SH-SY5Y (cell line): ENCODE measurements around the gene EFNB1.

Experiments
- GATA2 ChIP-seq: IDR thresholded peaks from 2 replicates; pipeline ENCODE4 v1.6.1; 2011; ENCODE audit warnings: mild to moderate bottlenecking, low read depth, low read length
- GATA3 ChIP-seq: IDR thresholded peaks from 2 replicates; pipeline ENCODE4 v1.6.1; 2011; ENCODE audit warnings: low read depth, mild to moderate bottlenecking, low read length, moderate library complexity

EFNB1 gene

DNA sequence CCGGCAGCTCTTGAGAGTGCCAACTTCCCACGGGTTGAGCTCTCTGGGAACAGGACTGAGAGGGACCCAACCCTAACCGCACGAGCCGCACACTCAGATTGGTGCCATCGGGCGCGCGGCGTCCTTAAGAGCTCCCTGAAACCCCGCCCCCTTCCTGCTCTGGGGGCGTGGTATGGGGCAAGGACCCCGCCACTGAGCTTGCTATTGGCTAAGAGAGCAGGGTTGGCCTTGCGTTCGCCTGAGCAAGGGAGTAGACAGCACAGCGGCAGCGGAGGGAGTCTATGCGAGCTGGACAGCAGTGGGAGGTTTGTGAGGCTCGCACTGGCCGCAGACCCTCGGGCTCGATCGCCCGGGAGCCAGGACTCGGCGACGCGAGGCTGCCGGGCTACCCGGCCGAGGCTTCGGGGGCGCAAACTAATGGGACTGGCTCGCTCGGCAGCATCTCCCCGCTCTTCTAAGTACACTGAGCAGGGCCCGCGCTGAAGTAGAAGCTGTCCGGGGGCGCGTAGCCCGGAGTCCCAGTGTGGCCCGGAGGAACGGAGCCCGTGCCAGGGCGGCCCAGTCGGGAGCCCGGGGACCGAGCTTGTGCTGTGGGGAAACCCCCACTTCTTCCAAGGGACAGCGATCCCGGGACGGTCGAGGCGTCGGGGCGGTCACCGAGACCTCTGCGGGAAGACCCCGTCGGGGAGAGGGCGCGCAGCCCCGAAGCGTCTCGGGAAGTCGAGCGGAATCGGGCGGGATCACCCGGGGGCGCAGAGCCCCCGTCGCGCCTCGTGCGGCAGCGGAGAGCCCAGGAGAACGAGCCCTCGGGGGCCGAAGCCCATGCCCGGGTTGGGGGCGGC lies at the start of gene EFNB1:
EFNB1 (plus strand) TSS at position 282 of the 842 bp plus-strand sequence. CDS start 756 bp downstream, outside the sequence.
- TF ChIP-seq GATA2, result no peak
- no peak for TF ChIP-seq GATA3

DNA sequence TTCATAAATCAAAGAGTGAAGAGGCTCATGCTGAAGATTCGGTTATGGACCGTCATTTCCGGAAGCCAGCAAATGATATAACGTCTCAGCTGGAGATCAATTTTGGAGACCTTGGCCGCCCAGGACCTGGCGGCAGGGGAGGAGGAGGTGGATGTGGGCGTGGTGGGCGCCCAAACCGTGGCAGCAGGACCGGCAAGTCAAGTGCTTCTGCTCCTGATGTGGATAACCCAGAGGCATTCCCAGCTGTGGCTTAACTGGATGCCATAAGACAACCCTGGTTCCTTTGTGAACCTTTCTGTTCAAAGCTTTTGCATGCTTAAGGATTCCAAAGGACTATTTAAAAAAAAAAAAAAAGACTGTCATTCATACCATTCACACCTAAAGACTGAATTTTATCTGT lies 44.0 kb upstream of the EFNB1 start:
- no peak for TF ChIP-seq GATA2
- no peak for TF ChIP-seq GATA3

DNA sequence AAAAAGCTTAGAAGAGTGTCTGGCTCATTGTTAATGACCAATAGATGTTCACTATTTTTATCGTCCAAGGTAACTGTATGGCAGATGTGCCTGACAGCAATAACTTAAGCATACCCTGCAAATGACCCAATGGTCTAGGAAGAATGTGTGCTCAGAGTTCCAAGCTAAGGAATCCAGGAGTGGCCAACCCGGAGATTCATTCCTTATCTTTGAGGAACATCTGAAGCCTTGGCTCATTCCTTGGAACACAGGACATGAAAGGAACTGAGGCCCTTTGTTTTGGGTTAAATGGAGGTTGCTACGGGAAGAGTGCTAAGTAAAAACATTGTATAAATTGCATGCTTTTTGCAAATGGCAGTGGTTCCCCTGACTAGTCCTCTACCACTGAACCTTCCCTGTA lies 38.9 kb upstream of the EFNB1 start:
- TF ChIP-seq GATA3 (no peak), GATA2 (no peak)

DNA sequence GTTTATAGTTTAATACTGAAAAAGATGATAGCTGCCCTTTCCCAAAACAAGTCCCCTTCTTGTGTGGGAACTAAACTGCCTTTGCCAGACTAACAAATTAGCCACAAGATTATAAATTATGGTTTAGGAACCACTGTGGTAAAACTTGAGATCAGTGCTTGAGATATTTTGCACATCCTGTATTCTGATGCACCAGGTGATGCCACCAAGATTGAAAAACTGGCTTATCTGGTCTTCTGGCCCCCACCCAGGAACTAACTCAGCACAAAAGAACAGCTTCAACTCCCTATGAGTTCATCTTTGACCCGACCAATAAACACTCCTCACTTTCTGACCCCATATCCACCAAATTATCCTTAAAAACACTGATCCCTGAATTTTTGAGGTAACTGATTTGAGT lies 36.7 kb upstream of the EFNB1 start:
- no peak for TF ChIP-seq GATA3
- TF ChIP-seq GATA2, result no peak

DNA sequence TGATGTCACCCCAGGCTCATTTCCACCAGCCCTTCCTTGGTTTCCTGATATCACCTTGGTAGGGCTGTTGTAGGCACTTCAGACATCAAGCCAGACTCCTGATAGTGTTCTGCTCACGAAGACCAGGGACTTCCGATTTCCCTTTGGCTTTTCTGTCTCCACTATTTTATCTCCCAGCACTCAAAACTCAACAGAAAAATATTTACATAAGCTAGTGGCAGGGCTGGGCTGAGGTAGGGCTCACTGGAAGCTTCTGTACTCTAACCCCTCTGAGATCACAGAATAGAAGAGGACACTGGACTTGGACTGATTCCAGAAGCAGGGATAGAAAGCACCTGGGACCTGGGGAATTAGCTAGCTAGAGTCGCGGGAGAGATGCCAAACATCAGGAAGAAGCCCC lies 34.4 kb upstream of the EFNB1 start:
- TF ChIP-seq GATA2 (no peak), GATA3 (no peak)

DNA sequence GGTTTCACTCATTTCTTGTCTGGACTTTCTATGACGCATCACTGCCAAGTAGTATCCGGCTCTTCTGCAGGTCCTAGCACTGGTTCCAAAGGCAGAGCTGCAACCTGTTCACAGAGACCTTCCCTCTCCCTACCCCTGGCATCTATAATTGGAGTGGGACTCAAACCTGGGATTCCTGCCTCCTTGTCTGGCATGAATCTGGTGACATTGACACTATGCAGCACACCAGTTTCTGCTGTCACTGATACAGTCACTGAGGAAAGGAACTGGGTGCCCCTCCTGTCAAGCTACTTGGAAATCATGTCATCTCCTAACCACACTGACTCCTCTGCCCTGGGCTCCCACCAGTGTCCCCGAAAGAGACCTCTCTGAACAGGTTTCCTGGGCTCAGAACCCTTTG lies 33.1 kb upstream of the EFNB1 start:
- TF ChIP-seq GATA2 (no peak), GATA3 (no peak)

DNA sequence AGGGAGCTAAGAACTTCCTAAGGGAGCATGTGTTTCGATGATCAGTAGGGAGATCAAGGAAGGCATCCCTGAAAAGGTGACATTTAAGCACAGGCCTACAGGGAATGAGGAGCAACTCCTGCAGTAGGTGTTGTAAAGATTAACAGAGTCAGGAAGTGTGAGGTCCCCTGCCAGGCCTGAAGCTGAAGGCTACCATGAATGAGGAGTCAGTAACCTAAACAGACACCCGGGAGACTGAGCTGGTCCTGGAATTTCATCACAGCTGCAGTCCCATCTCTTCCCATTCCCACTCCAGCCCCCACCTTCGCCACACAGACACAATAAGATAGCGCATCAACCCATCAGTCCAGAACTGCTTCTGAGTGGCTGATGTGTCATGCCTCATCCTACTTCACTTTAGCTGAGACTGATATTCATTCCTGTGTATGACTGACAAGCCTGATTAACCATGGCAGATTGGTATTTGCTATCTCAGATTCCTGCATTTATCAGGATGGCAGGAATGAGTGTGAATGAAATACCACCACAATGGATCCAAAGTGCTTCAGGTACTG lies 27.0 kb upstream of the EFNB1 start:
- TF ChIP-seq GATA3, result no peak
- no peak for TF ChIP-seq GATA2

DNA sequence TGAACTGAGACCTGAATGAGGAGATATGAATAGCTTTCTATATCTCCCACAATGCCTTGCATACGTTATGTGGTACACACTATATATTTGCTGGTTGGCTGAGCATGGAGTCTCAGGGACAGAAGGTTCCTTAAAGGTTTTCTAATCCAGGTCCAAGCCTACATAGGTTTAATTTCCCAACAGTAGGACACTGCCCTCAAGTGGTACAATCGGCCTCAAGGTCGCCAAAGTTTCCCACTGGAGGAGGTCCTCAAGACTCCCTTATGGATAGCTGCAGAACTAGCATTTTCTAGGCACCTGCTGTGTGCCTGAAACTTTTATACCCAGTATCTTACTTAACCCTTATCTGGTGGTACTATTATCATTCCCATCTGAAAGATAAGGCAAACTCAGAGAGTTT lies 21.0 kb upstream of the EFNB1 start:
- TF ChIP-seq GATA2 (no peak), GATA3 (no peak)

DNA sequence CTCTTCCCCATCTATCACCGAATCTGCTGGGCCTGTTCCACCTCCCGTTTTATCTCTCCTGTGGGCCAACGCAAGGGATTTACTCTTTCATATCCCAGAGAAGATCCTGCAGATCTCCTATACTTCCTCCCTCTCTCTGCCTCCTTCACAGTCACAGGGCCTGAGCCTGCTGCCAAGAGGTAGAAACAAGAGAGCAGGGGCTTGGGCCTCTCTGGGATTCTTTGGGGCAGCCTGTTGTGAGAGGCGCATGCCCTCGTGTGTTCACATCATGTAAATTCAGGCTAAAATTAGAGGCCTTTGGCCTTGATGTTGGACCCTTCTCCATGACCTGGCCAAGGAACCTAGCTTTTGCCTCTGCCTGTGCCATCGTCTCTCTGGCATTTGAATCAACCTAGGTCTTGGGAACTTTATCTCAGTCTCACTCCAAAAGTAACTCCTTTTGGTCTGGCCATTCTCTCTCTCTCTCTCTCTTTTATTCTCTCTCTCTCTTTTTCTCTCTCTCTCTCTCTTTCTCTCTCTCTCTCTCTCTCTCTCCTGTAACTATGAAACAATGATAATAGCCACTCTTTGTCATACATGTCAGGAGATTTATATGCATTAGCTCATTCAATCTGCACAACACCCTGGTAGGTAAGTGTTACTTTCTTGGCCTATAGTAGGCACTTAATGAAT lies 20.0 kb upstream of the EFNB1 start:
- no peak for TF ChIP-seq GATA2
- TF ChIP-seq GATA3, result no peak

DNA sequence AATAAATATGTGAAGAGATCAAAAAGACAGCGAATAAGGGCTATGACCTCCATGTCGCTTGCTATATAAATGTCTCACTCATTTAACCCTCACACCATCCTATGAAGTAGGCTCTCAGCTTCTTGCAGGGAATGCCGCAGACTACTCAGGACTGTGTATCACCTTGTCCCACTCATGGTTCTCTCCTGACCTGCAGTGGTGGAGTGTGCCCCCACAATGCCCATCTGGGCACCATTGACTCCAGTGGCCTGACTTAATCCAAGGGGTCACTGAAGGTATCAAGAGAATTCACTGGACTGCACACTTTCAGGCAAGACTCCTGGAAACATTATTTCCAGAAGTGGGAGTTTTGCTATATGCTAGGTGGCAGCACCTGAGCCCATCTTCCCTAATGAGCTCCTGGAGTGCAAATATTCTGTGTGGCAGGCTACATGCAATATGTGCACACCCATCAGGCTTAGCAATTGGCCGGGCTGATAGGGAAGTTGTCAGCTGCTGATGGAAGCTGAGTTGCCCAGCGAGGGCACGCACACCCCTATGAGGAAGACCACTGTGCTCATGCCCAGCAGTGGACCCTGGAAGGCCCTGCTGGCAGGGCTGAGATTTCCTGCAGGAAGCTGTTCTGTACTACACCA lies 8.2 kb upstream of the EFNB1 start:
- no peak for TF ChIP-seq GATA2

DNA sequence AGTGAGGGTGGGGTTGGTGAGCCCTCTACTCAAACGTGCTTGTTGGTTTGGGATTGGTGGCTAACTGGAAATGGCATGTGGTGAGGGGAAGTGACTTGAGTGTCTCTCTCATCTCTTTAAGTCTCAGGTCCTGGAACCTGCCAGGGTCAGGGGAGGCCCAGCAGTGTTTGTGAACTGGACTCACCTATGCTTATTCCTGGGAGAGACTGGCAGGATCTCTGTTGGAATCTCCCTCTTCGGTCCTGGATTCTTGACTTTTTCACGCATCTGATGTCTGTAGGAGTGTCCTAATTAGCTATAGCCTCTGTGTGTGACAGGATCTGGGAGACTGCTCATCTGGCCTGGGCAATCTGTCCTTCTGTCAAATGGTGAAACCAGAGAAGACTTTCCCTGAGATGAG lies 7.2 kb upstream of the EFNB1 start:
- TF ChIP-seq GATA2 (no peak), GATA3 (no peak)

DNA sequence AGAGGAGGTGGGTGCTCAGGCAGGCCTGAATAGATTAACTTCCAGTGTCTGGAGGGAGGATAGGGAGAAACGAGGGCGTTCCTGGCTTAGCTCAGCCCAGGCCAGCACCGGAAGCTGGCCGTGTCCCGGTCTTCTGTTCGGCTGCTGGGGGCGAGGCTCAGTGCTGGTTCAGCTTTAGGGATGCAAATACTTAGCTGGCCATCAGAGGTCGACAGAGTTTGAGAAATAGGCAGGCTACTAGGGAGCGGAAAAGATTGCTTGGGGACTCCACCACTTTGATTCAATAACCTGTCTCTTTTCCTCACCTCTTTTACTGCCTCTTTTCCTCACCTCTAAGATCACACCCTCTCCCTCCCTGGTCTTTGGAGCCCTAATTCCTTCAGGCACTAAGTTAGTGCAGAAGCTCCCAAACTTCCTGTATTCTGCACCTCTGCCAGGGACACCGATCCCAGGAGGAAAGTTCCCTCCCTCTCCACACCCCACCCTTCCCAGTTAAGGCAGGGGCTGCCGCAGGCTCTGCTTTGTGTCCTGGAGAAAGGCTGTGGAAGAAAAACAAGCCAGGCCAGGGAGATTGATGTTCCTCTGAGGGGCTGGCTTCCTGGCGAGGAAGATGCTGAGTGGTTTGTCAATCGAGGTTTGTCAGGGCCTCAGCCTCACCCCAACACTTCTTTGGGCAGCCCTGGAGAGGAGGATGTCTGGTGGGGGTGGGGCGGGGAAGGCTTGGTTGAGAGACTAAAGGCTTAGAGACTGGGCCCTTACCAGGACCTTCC lies 6.0 kb upstream of the EFNB1 start:
- TF ChIP-seq GATA3 (no peak), GATA2 (no peak)

DNA sequence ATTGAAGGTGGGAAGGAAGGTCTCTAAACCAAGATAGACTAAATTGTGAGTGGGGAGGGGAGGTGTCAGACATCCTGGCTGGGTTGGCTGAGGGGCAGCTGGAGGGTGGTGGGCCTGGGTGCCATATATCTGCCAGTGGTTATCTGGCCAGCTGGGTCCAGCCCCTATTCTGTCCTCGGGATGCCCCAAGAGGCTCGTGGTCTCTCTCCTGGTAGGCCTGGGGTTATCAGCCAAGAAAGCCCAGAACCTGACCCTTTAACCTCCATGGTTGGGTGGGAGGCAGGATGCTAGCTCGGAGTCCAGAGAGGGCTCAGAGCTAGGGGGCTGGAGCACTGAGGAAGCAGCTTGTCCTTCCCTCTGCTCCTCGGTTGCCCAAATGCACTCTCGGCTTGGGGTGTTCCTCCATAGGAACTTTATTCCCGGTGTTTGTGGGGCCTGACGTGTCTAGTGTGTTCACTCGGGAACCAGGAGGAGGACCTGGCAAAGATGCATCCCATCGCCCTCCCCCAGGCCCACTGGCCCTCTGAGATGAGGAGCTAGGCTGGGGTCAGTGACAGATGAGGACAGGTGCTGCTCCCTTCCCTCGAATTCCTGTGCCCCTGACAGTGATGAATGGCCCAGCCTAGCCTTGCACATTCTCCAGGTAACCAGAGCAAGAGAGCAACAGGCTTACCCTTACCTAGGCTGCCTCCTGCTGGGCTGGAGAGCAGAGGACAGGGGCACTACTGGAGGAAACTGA lies 5.2 kb upstream of the EFNB1 start:
- TF ChIP-seq GATA3 (no peak), GATA2 (no peak)
